HK-2 (cell line): ENCODE results near the gene PPP3CB.

Experiments
- DNase-seq: peaks from one replicate; pipeline ENCODE4 v3.0.0-alpha.2; 2018; ENCODE audit not compliant: unreplicated experiment

PPP3CB gene

DNA sequence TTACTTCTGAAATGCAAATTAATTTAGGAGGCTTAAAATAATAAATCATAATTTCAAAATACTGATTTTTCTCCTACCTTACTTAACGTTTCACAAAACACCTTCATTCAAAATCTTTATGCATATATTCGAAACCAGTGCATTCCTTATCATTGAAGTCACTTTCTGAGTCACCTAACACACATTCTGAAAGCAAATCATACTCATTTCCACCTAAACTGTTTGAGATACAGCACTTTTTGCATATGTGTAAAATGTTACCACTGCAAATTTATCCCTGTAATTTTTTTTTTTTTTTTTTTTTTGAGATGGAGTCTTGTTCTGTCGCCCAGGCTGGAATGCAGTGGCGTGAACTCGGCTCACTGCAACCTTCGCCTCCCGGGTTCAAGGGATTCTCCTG is 15.7 kb downstream of the PPP3CB start:
- DNase-seq, result no peak

DNA sequence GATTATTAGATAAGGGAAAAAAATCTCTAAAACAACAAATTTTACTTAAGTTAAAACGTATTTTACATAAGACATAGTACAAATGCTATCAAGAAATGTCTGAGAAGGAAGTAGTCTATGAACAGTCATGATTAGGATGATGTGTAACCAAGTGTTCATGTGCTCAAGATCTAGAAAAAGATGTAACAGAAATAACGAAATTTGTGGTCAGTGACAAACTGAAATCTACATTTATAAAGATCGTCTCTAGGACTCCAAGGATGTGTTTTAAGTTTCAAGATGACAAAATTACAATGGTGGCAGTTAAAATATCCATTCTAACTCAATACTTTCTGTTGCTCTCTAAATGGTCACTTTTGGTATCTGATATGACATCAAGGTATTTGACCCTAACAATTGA is 17.2 kb downstream of the PPP3CB start:
- DNase-seq, result no peak

DNA sequence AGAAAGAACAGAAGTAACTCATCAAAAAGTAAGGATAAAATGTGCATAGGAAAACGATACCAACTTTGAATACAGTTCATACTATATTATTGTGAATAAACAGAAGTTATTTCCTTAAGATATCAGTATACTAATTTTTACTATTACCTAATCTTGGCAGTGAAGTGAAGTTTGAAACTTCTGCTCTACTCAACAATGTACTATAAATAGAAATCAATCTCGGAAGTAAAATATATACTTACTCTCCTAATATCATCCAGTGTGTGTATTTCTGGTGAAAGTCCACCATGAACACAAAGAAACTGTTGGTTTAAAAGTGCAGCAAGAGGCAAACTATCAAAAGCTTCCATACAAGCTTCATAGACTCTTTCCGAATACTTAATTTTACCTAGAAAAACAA is 24.6 kb downstream of the PPP3CB start:
- DNase-seq, result no peak

DNA sequence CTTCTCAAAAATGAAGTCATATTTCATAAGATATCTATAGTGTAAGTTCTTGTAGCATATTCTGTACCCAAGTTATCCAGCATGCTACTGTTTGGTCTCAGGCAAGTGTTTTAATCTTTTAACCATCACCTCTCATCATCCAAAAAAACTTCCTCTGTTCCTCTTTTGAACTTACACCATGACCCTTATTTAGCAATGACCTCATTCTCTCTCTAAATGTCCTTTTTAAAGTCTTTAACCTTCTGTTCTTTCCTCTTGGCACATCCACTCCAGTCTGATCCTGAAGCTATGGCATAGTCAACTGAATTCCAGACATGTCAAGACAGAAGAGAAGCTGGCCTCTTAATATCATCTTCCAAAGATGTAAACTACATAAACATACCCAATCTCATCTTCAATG is 26.2 kb downstream of the PPP3CB start:
- no peak for DNase-seq

DNA sequence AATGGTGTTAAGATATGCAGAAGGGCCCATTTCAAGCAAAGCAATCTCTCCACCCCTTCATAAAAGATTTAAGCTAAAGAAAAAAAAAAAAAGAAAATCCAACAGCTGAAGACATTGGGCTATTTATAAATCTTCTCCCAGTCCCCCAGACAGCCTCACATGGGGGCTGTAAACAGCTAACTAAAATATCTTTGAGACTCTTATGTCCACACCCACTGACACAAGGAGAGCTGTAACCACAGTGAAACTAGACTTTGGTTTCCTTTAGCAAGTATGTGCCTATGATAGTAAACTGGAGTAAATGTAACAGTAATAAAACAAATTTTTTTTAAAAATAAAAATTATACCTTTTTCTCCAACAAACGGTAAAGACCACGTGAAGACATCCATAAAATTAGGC is 28.6 kb downstream of the PPP3CB start:
- DNase-seq, result no peak

DNA sequence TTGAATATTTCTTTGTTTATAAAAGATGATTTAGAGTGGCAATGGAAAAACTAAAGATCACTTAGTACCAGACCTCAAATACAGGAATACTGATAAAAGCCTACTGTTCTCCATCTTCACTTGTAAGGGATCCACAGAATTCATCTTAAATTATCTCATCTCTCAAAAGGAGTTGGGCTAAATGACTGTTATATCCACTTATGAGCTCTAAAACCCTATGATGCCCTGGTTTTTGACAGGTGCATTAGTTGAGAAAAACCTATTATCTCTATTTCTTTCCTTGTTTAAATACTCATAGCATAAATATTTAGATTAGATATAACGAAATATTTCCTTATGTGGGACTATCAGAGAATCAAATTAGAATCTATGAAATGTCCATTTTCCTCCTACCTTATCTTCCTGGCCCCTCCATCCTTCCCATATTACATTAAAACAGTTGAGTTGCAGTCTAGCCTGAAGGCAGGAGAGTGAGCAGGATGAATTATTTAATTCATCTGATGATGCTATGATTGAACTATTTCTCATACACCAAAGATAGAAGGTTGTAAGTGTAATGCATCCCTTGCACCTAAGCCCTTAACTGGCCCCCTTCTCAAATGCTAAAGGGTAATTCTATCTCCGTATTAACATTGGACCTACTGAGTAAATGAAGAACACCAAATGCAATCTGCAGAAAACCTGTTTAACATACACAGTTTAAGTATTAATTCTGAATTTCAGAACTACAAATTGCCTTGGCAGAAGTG is 29.7 kb downstream of the PPP3CB start:
- no peak for DNase-seq

DNA sequence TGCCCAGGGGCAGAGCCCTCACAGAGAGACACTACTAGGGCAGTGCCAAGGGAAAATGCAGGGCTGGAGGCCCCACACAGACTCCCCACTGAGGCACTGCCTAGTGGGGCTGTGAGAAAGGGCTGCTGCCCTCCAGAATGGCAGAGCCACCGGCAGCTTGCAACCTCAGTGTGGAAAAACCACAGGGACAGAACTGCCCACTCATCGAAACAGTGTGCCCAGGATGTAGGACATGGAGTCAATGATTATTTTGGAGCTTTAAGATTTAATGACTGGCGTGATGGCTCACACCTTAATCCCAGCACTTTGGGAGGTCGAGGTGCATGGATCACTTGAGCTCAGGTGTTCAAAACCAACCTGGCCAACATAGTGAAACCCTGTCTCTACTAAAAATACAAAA is 34.9 kb downstream of the PPP3CB start:
- no peak for DNase-seq

DNA sequence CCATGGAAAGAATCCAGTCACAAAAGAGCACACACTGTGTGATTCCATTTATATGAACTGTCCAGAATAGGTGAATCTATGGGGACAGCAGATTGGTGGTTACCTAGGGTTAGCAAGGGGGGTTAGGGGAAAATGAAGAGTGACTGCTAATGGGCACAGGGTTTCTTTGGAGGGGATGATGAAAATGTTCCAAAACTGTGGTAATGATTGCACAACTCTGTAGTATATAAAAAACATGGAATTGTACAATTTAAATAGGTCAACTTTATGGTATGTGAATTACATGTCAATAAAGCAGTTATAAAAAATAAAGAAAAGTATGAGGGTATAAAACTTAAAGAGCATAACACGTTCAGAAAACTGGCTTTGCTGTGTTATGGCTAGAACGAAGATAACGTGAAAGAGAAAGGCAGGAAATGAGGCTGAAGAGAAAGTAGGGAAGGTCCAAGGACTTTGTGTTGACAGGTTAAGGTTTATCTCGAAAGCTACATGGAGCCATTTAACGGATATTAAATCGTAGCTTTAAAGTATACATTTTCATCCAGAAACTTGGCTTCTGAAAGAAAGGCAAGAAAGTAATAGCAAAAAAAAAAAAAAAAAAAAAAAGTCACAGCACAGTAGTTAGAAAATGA is 36.0 kb downstream of the PPP3CB start:
- DNase-seq, result no peak

DNA sequence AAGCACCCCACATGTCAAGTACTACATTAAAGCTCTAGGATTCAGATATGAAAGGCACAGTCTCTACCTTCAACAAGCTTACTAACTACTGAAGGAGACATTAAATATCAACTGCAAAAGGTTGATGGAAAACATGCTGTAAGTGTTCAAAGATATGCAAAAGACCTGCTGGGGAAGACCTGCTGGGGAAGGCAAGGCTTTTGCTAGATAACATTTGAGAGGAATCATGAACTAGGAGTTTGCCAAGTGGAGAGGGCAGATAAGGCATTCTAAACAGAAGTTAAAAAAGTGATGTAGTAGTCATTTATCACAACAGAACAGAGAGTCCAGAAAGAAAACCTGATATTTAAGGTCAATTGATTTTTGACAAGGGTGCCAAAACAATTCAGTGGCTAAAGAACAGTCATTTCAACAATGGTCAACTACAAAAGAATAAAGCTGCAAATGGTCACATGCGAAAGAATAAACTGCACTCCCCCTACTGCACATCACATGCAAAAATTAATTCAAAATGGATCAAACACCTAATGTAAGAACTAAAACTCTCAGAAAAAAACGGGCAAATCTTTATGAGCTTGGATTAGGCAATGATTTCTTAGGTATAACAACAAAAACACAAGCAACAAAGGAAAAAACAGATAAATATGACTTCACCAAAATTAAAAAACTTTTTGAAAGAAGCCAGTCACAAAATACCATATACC is 39.5 kb downstream of the PPP3CB start:
- no peak for DNase-seq

DNA sequence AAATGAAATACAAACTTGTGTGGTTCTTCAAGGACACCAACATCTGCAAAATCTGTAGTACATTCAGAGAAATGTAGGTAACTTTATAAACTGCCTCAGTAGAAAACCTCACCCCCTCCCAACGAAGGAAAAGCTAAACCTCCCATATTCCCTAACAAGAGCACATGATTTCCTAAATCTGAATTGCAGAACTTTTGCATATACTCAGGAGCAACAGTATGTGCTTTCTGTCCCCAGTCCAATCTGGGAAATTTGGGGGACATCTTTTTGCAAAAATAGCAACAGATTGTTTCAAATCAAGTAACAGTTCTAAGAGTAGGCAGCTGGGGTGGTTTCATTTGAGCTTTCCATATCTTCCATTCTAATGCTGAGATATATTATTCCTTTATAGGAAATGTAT is 46.7 kb downstream of the PPP3CB start:
- DNase-seq, result no peak

DNA sequence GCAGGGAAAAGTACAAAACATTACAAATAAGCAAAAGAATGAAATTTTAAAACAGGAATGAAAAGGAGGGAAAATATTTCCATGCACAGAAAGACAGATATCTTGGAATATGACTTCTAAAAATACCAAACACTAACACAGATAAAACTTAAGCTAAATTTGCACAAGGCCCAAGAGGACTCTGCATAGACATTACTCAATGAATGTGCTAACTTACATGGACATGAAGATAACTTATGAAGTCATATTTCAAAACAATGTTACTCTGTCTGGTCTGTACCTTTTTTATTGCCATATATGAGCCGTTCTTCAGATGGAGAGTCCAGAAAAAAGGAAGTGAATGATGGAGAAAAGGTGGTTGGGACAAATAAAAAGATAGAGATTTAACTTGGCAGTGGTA is 47.4 kb downstream of the PPP3CB start:
- DNase-seq, result no peak

DNA sequence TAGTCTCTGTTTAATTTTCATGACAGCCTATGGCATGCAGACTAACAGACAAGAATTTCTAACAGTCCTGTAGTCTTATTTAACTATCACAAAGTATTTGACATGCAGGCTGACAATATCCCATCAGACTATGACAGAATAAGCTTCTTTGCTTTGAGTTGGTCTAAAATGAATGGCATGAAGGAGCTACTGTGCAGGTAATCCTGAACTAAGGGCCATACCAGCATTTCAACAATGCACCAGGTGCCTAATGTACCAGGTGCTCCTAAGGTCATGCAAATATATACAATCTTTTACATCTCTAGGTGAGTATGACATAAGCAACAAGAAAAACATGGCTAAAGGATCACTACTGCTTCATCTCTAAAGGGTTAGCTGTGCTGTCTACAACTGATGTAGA is 48.9 kb downstream of the PPP3CB start:
- DNase-seq, result no peak

DNA sequence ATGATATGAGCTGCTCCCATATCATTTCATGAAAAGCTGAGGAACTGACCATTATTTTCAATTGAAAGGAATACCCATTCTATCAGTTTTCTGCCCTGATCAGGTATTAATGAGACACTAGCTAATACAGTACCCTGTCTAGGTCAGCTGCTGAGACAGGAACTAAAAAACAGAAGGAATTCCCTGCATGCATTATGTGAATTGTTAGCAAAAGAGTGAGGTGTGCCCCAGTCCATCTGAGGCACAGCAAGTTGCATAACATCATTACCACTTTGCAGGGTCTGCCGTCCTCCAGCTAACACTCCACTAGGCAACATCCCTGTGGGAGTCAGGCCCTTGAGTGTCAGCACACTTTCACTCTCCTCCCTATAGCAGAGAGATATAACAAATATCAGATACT is 51.4 kb downstream of the PPP3CB start:
- DNase-seq, result no peak

DNA sequence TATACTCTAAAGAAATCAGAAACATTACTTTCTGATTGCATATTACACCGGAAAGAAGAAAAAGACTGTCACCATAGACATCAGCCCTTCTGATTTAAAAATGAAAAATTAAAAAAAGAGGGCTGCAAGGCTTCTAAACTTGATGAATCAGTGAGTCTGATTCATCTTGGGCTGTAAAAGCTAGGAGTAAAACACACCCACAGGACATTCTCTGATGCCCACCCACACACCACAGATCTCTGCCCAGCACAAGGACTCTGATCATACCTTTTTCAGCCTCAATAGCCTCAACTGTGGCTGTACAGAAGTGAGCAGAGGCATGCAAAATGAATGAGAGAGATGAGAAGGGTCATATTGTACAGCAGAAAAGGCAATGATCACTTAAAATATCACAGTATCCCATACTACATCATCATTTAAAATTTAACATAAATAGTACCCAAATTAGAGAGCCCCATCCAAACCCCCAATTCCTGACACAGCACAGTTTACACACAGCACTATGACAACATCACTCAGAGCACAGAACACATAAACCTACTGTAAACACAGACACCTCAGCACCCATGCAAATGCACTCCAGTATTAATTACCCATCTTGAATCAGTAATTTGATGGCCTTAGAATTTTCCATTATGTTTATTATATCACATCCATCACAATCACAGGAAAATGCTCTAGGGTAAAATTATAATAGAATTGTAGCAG is 56.1 kb downstream of the PPP3CB start:
- peak; percentile 18 for DNase-seq

DNA sequence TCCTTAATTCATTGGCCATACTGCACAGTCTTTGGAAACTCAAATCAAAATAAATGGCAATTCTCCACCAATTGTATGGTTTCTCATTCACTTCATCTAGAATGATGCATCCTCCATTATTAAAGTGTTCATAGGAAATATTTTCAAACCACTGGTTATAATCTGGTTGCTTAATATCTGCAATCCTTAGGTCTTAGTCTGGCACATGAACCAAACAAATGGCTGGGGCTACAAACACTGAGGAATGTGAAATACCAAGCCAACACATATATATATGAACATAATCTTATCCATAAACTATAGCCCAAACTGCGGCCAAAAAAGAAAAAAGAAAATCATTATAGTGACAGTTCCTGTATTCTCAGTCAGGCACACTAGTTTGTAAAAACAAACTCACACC is 56.8 kb downstream of the PPP3CB start:
- no peak for DNase-seq

DNA sequence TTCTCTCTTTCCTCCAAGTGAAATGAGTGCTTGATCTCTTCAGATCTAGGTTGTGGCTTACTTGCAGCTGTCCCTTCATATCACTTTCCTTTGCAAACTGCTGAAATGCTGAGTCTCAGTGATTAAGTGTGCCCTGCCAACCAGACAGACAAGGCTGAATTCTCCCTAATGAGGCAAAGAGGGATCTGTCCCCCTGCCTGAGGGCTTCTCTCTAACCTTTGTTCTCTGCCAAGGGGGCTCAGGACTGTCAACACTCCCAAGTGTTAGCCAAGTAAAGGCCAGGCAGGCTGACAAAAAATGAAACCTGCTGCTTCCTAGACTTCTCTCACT is 62.3 kb downstream of the PPP3CB start, which contains the start of gene MSS51:
MSS51 (minus strand) TSS at position 24 of the 330 bp plus-strand sequence. CDS start 5,277 bp downstream, outside the sequence.
- DNase-seq, result no peak

DNA sequence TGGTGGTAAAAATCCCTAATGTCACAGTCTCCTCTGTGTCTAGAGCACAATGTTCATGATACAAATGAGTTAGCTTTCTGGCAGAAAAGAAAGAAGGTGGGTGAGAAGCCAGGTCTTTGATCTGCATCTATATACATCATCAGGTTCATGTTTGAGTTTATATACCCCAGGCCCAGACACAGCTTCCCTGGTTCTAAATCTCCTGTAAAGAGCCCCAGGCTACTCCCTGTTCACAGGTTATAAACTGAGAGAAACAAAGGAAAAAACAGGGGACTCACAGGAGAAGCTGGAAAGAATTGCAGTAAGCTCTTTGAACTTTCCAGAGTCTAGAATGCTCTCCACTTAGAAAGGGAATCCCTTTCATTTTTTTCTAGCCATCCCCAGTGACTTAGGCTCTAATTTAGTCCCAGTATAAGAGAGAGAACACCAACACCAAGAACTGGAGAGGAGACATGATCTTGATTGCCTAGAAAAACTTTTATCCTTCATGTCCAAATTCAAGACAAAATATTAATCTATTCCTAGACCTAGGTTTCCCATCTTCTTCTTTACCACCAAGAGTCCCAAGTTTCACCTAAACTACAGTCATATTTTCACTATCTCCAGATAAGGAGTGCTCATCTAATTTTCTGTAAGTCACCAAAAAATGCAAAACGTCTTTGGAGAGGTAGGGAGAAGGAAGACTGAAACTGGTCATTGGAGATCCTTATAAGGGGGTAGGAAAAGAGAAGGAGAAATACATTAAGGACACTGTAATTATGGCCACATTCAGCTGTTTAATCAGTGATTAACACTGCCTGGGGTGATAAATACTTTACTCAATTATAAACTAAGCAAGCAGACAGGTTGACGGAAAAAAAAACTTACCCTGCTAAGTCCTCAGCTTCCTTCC is 62.9 kb downstream of the PPP3CB start:
- no peak for DNase-seq

DNA sequence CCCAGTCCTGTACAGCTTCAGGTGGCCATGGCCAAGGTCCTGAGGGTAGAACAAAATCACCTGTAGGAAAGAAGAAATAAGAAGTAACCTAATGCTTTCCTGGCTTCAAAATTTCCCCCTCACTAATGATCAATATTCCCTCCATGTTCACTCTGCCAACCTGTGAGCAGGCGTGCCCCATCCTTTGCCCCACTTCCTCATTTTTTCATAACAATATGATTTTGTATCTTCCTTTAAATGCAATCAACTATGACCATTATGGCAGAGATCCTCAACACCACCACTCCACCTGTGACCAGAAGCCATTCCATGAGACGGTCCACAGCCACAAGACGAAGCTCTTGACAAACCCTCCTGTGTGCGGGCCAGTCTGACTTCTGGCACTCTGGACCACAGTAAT is 69.5 kb downstream of the PPP3CB start:
- no peak for DNase-seq

DNA sequence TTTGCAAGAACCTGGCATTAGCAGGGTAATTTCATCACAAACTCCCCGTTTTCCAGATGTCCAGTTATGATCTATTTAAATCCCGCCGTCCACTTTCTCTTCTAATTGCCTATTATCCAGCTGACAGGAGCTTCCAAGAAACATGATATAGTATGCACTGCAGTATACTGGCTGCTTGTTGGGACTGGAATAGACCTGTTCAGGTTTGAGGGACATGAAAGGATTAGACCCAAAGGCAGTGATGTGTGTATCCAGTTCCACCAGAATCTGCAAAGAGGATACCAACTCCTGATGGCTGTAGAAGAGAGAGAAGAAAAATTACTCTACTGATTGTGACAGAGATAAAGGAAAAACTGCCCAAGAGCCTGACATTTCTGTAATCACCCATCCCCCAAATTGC is 71.3 kb downstream of the PPP3CB start:
- no peak for DNase-seq

DNA sequence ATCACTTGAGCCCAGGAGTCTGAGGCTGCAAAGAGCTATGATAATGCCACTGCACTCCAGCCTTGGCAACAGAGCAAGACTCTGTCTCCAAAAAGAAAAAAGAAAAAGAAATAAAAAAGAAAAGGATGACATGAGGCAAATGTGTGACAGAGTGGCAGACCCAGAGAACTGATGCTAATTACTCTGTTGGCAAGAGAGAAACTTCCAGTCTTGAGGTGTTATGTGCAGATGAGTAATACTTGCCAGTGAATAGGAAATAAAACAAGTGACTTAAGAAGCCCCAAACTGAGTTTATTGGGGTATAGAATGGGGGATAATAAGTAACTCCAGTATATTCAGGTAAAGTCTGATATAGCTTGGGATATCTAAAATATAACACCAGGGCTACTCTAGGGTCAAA is 72.5 kb downstream of the PPP3CB start:
- DNase-seq, result no peak

DNA sequence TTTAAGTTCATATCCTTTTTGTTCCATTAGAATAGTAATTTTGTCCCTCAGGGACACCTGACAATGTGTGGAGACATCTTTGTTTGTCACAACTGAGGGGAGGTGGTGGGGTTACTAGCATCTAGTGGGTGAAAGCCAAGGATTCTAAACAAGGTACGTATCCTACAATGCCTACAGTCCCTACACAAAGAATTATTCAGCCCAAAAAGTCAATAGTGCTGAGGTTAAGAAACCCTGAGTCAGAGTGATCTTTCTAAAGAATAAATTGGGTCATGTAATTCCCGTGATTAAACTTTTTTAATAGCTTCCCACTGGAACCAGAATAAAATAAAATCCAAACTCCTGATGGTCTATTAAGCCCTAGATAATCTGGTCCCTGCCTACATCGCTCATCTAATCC is 79.3 kb downstream of the PPP3CB start:
- no peak for DNase-seq
